ENCODE data around the gene ATXN1. TPM values are rescaled to one million over a fixed set of nuclear protein-coding genes. Genes with fewer than 3 reads are reported as not detected.

The ATXN1 gene
- total and polyA plus RNA-seq, 2 of the 8 experiments (the other 6 are each of a cell fraction or from before 2014, with no cell fraction given), result 1.6 to 4.0 TPM

DNA sequence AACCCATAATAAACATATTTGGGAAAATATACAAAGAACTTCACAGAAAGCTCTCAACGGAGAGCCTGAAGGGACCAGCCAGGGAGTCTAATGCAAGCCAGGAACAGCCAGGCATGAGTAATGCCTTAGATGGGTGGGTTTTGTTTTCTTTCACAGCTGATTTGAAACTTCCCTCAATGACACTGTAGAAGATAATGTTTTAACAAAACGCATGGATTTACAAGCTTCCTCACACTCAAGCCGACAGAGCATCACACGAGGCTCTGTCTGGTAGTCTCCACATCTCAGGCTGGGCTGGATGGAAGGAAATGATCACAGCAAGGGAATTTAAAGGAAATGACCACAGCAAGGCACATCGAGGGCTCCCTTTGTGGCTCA lies 409.0 kb downstream of the ATXN1 start (continued):
- TF ChIP-seq, protein P1, sequence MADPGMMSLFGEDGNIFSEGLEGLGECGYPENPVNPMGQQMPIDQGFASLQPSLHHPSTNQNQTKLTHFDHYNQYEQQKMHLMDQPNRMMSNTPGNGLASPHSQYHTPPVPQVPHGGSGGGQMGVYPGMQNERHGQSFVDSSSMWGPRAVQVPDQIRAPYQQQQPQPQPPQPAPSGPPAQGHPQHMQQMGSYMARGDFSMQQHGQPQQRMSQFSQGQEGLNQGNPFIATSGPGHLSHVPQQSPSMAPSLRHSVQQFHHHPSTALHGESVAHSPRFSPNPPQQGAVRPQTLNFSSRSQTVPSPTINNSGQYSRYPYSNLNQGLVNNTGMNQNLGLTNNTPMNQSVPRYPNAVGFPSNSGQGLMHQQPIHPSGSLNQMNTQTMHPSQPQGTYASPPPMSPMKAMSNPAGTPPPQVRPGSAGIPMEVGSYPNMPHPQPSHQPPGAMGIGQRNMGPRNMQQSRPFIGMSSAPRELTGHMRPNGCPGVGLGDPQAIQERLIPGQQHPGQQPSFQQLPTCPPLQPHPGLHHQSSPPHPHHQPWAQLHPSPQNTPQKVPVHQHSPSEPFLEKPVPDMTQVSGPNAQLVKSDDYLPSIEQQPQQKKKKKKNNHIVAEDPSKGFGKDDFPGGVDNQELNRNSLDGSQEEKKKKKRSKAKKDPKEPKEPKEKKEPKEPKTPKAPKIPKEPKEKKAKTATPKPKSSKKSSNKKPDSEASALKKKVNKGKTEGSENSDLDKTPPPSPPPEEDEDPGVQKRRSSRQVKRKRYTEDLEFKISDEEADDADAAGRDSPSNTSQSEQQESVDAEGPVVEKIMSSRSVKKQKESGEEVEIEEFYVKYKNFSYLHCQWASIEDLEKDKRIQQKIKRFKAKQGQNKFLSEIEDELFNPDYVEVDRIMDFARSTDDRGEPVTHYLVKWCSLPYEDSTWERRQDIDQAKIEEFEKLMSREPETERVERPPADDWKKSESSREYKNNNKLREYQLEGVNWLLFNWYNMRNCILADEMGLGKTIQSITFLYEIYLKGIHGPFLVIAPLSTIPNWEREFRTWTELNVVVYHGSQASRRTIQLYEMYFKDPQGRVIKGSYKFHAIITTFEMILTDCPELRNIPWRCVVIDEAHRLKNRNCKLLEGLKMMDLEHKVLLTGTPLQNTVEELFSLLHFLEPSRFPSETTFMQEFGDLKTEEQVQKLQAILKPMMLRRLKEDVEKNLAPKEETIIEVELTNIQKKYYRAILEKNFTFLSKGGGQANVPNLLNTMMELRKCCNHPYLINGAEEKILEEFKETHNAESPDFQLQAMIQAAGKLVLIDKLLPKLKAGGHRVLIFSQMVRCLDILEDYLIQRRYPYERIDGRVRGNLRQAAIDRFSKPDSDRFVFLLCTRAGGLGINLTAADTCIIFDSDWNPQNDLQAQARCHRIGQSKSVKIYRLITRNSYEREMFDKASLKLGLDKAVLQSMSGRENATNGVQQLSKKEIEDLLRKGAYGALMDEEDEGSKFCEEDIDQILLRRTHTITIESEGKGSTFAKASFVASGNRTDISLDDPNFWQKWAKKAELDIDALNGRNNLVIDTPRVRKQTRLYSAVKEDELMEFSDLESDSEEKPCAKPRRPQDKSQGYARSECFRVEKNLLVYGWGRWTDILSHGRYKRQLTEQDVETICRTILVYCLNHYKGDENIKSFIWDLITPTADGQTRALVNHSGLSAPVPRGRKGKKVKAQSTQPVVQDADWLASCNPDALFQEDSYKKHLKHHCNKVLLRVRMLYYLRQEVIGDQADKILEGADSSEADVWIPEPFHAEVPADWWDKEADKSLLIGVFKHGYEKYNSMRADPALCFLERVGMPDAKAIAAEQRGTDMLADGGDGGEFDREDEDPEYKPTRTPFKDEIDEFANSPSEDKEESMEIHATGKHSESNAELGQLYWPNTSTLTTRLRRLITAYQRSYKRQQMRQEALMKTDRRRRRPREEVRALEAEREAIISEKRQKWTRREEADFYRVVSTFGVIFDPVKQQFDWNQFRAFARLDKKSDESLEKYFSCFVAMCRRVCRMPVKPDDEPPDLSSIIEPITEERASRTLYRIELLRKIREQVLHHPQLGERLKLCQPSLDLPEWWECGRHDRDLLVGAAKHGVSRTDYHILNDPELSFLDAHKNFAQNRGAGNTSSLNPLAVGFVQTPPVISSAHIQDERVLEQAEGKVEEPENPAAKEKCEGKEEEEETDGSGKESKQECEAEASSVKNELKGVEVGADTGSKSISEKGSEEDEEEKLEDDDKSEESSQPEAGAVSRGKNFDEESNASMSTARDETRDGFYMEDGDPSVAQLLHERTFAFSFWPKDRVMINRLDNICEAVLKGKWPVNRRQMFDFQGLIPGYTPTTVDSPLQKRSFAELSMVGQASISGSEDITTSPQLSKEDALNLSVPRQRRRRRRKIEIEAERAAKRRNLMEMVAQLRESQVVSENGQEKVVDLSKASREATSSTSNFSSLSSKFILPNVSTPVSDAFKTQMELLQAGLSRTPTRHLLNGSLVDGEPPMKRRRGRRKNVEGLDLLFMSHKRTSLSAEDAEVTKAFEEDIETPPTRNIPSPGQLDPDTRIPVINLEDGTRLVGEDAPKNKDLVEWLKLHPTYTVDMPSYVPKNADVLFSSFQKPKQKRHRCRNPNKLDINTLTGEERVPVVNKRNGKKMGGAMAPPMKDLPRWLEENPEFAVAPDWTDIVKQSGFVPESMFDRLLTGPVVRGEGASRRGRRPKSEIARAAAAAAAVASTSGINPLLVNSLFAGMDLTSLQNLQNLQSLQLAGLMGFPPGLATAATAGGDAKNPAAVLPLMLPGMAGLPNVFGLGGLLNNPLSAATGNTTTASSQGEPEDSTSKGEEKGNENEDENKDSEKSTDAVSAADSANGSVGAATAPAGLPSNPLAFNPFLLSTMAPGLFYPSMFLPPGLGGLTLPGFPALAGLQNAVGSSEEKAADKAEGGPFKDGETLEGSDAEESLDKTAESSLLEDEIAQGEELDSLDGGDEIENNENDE (IDR thresholded peaks at IDR 0.05; ENCODE audit: insufficient replicate concordance, low read length), result no peak
- TF ChIP-seq EZH2 (IDR thresholded peaks at IDR 0.05; ENCODE audit: low read depth, low read length, severe bottlenecking) (no peak), POLR2A (IDR thresholded peaks at IDR 0.05; ENCODE audit: control extremely low read depth in 1 of 2, low read depth in 2 of 2, low read length in 2 of 2) (no peak), NRF1 (IDR thresholded peaks at IDR 0.05; ENCODE audit: low read depth, low read length) (no peak), ASH2L (IDR thresholded peaks at IDR 0.05; ENCODE audit: low read length) (no peak), POU5F1 (IDR thresholded peaks at IDR 0.05; ENCODE audit: low read depth, low read length) (no peak), FOSL1 (IDR thresholded peaks at IDR 0.05; ENCODE audit: insufficient read depth, low read depth, low read length) (no peak), RNF2 (IDR thresholded peaks at IDR 0.05; ENCODE audit: borderline replicate concordance, low read depth, low read length, missing control alignments, poor library complexity, severe bottlenecking) (no peak)
- TF ChIP-seq, protein P2, sequence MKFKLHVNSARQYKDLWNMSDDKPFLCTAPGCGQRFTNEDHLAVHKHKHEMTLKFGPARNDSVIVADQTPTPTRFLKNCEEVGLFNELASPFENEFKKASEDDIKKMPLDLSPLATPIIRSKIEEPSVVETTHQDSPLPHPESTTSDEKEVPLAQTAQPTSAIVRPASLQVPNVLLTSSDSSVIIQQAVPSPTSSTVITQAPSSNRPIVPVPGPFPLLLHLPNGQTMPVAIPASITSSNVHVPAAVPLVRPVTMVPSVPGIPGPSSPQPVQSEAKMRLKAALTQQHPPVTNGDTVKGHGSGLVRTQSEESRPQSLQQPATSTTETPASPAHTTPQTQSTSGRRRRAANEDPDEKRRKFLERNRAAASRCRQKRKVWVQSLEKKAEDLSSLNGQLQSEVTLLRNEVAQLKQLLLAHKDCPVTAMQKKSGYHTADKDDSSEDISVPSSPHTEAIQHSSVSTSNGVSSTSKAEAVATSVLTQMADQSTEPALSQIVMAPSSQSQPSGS (IDR thresholded peaks at IDR 0.05; ENCODE audit: low read length), result no peak
- TF ChIP-seq, protein P3, sequence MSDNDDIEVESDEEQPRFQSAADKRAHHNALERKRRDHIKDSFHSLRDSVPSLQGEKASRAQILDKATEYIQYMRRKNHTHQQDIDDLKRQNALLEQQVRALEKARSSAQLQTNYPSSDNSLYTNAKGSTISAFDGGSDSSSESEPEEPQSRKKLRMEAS (IDR thresholded peaks at IDR 0.05), result no peak
